HEK293T (cell line): ENCODE results near the gene HSP90AA1.

ENCODE experiments used
- FOXM1 ChIP-seq: fragments of 450-650 bp; IDR thresholded peaks from 2 replicates; pipeline ENCODE4 v1.6.1; 2017; ENCODE audit warnings: mild to moderate bottlenecking, borderline replicate concordance
- HDGF ChIP-seq: fragments of 450-650 bp; IDR thresholded peaks from 2 replicates; pipeline ENCODE4 v1.6.1; 2017; ENCODE audit warnings: antibody characterized with exemption, borderline replicate concordance

DNA sequence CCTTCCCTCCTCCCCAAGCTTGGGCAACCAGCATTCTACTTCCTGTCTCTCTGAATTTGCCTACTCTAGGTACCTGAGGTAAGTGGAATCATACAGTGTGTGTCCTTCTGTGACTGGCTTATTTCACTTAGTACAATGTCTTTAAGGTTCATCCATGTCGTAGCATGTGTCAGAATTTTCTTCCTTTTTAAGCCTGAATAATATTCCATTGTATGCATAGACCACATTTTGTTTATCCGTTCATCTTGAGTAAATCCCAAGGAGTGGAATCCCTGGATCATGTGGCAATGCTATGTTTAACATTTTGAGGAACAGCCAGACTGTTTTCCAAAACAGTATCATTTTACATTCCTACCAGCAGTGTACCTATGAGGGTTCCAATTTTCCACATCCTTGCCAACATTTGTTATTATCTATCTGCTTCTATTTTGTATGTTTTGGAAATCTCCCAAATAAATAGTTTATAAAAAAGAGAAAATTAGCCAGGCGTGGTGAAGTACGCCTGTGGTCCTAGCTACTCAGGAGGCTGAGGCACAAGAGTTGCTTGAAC, 12.4 kb downstream of the HSP90AA1 start:
- TF ChIP-seq HDGF = no peak
- no peak for TF ChIP-seq FOXM1
